Neural cell (in vitro differentiated cells): Measurements from ENCODE around the gene GFPT1. TPM values are rescaled to one million over a fixed set of nuclear protein-coding genes. Genes with fewer than 3 reads are reported as not detected.

Source experiments
- H2AFZ ChIP-seq: fragments of 200-600, 300-800 bp; sonication (generic), shearing (Covaris generic); 2 replicates; pipeline ENCODE4 v1.6.0; 2014; ENCODE audit warnings: low read depth, mild to moderate bottlenecking, antibody characterized with exemption, low read length, moderate library complexity
- H3F3A ChIP-seq: fragments of 200-600 bp; shearing (Covaris generic); 2 replicates; pipeline ENCODE4 v1.6.1; 2016; ENCODE audit warnings: mild to moderate bottlenecking, moderate library complexity, mixed read lengths, antibody characterized with exemption, low read length; ENCODE audit not compliant: insufficient read depth, poor library complexity, severe bottlenecking
- H3K27ac ChIP-seq: fragments of 200-600, 300-800 bp; sonication (generic), shearing (Covaris generic); 2 replicates; pipeline ENCODE4 v1.5.1; 2014; ENCODE audit warnings: mild to moderate bottlenecking, low read length, moderate library complexity
- H3K27me3 ChIP-seq: fragments of 300-800, 200-600 bp; sonication (generic), shearing (Covaris generic); 2 replicates; pipeline ENCODE4 v1.6.0; 2014; ENCODE audit warnings: mild to moderate bottlenecking, low read depth, low read length, moderate library complexity; ENCODE audit not compliant: insufficient read depth
- H3K36me3 ChIP-seq: fragments of 300-800, 200-600 bp; sonication (generic), shearing (Covaris generic); 2 replicates; pipeline ENCODE4 v1.5.1; 2014; ENCODE audit warnings: mild to moderate bottlenecking, antibody characterized with exemption, low read length, moderate library complexity; ENCODE audit not compliant: insufficient read depth
- H3K4me2 ChIP-seq: fragments of 300-800, 200-600 bp; sonication (generic), shearing (Covaris generic); 2 replicates; pipeline ENCODE4 v1.6.0; 2014; ENCODE audit warnings: mild to moderate bottlenecking, low read length
- H3K4me3 ChIP-seq: fragments of 300-800, 200-600 bp; sonication (generic), shearing (Covaris generic); 2 replicates; pipeline ENCODE4 v1.5.1; 2014; ENCODE audit warnings: mild to moderate bottlenecking, low read length, moderate library complexity
- H3K79me2 ChIP-seq: fragments of 200-600 bp; shearing (Covaris generic); replicated peaks from 2 replicates; pipeline ENCODE4 v1.6.0; 2014; ENCODE audit warnings: mild to moderate bottlenecking, low read length, moderate library complexity; ENCODE audit not compliant: insufficient read depth
- H3K9ac ChIP-seq: fragments of 300-800, 200-600 bp; sonication (generic), shearing (Covaris generic); 2 replicates; pipeline ENCODE4 v1.6.1; 2016; ENCODE audit warnings: mild to moderate bottlenecking, low read length, mixed read lengths
- H3K9me2 ChIP-seq: fragments of 200-600 bp; shearing (Covaris generic); 2 replicates; pipeline ENCODE4 v1.6.1; 2016; ENCODE audit warnings: mild to moderate bottlenecking, low read length, mixed read lengths; ENCODE audit not compliant: insufficient read depth
- H3K9me3 ChIP-seq: fragments of 200-600, 300-800 bp; sonication (generic), shearing (Covaris generic); 2 replicates; pipeline ENCODE4 v1.6.1; 2016; ENCODE audit warnings: mild to moderate bottlenecking, mixed run types, low read length, moderate library complexity, mixed read lengths
- H4K20me1 ChIP-seq: fragments of 200-600 bp; shearing (Covaris generic); 2 replicates; pipeline ENCODE4 v1.6.1; 2016; ENCODE audit warnings: mild to moderate bottlenecking, mixed run types; ENCODE audit not compliant: insufficient read depth
- CTCF ChIP-seq: fragments of 450-650 bp; IDR thresholded peaks from 2 replicates; pipeline ENCODE4 v1.5.1; 2014; ENCODE audit warnings: antibody characterized with exemption, mild to moderate bottlenecking, moderate library complexity; ENCODE audit not compliant: poor library complexity, severe bottlenecking
- EP300 ChIP-seq: fragments of 450-650 bp; conservative IDR thresholded peaks from 2 replicates; pipeline ENCODE4 v1.6.1; 2014; ENCODE audit warnings: antibody characterized with exemption, mild to moderate bottlenecking, moderate library complexity; ENCODE audit not compliant: poor library complexity, severe bottlenecking
- EZH2 ChIP-seq: fragments of 200-600, 300-800 bp; shearing (Covaris generic), sonication (generic); IDR thresholded peaks from 2 replicates; pipeline ENCODE4 v1.6.1; 2014; ENCODE audit warnings: antibody characterized with exemption, low read length, borderline replicate concordance, mild to moderate bottlenecking; ENCODE audit not compliant: insufficient read depth, poor library complexity, severe bottlenecking
- MXI1 ChIP-seq: fragments of 450-650 bp; conservative IDR thresholded peaks from 2 replicates; pipeline ENCODE4 v1.6.1; 2014; ENCODE audit warnings: antibody characterized with exemption, mild to moderate bottlenecking; ENCODE audit not compliant: poor library complexity, severe bottlenecking
- POLR2AphosphoS5 ChIP-seq: IDR thresholded peaks from 2 replicates; pipeline ENCODE4 v1.6.1; 2012
- RAD21 ChIP-seq: fragments of 450-650 bp; conservative IDR thresholded peaks from 2 replicates; pipeline ENCODE4 v1.6.1; 2014; ENCODE audit warnings: antibody characterized with exemption, mild to moderate bottlenecking, moderate library complexity
- SMC3 ChIP-seq: fragments of 450-650 bp; conservative IDR thresholded peaks from 2 replicates; pipeline ENCODE4 v1.6.1; 2014; ENCODE audit warnings: antibody characterized with exemption, mild to moderate bottlenecking, moderate library complexity; ENCODE audit not compliant: poor library complexity
- TAF1 ChIP-seq: IDR thresholded peaks from 2 replicates; pipeline ENCODE4 v1.6.1; 2012; ENCODE audit warnings: low read depth
- polyA plus RNA-seq: library from polyadenylated mRNA; depleted of rRNA; stranded (reverse); fragments of >200 nt; gene quantifications from 2 replicates; pipeline ENCODE4 v1.2.3, GENCODE V29; 2014
- TF ChIP-seq, protein P1 (sequence below): IDR thresholded peaks from 2 replicates; pipeline ENCODE4 v1.6.1; 2012; ENCODE audit warnings: borderline replicate concordance

The GFPT1 gene
- polyA plus RNA-seq, 1 donor from 2014 or later, result 39.4 TPM

DNA sequence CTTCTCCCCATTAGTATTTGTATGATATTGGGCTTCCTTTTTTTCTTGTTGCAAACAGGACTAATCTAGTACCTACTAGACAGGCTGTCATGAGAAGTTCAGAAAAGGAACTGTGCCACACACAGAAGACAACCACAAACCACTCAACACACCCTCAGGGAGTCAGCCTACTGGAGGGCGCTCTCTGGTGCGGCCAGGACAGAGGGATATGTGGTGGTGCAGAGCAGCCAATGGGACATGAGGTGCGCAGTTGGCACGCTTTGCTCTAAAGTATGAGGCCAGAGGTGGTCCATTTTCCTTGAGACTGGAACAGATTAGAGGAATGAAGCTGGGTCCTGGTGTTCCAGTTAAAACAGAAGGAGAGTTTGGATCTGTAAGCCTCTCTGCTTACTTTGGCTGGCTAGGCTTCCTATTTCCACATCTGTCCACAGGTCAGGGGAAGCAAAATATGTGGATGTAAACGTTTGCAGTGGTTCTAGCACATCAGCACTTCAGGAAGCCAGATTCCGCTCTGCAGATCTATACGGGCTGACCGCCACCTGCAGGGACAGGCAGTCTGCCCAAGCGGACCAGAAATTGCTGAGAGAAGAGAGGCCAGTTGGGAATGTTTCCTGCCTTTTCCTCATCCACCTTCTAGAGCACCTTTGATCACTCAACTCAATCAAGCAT is 114.1 kb downstream of the GFPT1 start:
- Histone ChIP-seq H3K36me3 (no peaks in the 10 kb centered on the region), H3K9ac (no peak overlapping the region), H3K4me2 (no peak overlapping the region), H3K4me3 (no peak overlapping the region), H3K27me3 (no peaks in the 10 kb centered on the region), H3F3A (no peaks in the 10 kb centered on the region), H3K27ac (no peak overlapping the region), H3K9me2 (no peaks in the 10 kb centered on the region), H4K20me1 (no peaks in the 10 kb centered on the region), H3K9me3 (no peaks in the 10 kb centered on the region), H2AFZ (no peak overlapping the region), H3K79me2 (no peaks in the 10 kb centered on the region)
- no peak for TF ChIP-seq MXI1
- no peak for TF ChIP-seq SMC3
- TF ChIP-seq POLR2AphosphoS5, result no peak
- no peak for TF ChIP-seq CTCF
- no peak for TF ChIP-seq EZH2
- TF ChIP-seq, protein P1, sequence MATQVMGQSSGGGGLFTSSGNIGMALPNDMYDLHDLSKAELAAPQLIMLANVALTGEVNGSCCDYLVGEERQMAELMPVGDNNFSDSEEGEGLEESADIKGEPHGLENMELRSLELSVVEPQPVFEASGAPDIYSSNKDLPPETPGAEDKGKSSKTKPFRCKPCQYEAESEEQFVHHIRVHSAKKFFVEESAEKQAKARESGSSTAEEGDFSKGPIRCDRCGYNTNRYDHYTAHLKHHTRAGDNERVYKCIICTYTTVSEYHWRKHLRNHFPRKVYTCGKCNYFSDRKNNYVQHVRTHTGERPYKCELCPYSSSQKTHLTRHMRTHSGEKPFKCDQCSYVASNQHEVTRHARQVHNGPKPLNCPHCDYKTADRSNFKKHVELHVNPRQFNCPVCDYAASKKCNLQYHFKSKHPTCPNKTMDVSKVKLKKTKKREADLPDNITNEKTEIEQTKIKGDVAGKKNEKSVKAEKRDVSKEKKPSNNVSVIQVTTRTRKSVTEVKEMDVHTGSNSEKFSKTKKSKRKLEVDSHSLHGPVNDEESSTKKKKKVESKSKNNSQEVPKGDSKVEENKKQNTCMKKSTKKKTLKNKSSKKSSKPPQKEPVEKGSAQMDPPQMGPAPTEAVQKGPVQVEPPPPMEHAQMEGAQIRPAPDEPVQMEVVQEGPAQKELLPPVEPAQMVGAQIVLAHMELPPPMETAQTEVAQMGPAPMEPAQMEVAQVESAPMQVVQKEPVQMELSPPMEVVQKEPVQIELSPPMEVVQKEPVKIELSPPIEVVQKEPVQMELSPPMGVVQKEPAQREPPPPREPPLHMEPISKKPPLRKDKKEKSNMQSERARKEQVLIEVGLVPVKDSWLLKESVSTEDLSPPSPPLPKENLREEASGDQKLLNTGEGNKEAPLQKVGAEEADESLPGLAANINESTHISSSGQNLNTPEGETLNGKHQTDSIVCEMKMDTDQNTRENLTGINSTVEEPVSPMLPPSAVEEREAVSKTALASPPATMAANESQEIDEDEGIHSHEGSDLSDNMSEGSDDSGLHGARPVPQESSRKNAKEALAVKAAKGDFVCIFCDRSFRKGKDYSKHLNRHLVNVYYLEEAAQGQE, result no peak
- TF ChIP-seq TAF1, result no peak
- no peak for TF ChIP-seq RAD21
- TF ChIP-seq EP300, result no peak

DNA sequence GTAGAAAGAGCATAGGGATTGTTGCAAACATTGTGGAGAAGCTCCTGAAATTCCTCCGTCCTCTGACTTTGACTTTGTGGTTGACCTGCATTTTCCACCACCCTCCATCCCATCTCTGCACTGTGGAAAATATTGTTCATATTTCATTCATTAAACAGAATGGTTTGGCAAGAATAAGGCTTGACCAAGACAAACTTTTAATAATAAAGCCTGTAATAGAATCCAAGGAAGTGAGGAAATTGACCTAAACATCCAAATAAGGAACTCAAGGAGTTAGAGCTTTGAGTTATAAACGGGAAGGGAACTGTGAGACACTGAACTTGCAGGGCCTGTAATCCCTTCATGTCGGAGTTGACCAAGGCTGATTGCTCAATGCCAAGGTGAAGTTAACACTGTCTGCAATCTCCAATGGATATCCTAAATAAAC is 115.2 kb downstream of the GFPT1 start:
- H4K20me1 ChIP-seq, result no peaks in the 10 kb centered on the region
- no peak overlapping the region for H3K27ac ChIP-seq
- no peak overlapping the region for H3K4me3 ChIP-seq
- H2AFZ ChIP-seq, result no peak overlapping the region
- H3K27me3 ChIP-seq, result no peaks in the 10 kb centered on the region
- TF ChIP-seq, protein P1, result no peak
- TF ChIP-seq SMC3 (no peak), EP300 (no peak), EZH2 (no peak), CTCF (no peak), MXI1 (no peak), TAF1 (no peak), POLR2AphosphoS5 (no peak), RAD21 (no peak)
- H3K79me2 ChIP-seq, result no peaks in the 10 kb centered on the region
- no peaks in the 10 kb centered on the region for H3K9me2 ChIP-seq
- no peak overlapping the region for H3K9ac ChIP-seq
- no peaks in the 10 kb centered on the region for H3F3A ChIP-seq
- no peaks in the 10 kb centered on the region for H3K36me3 ChIP-seq
- no peaks in the 10 kb centered on the region for H3K9me3 ChIP-seq
- H3K4me2 ChIP-seq, result no peak overlapping the region
